Left ventricle myocardium inferior (tissue), 1 donor: Measurements from ENCODE around the gene PTPRG. TPM values are rescaled to one million over a fixed set of nuclear protein-coding genes. Genes with fewer than 3 reads are reported as not detected.

Experiments used
- DNase-seq: peaks from one replicate; pipeline ENCODE4 v3.0.0-alpha.2; 2020
- H3K27ac ChIP-seq: fragments of 200-600 bp; replicated peaks from 2 replicates; pipeline ENCODE4 v1.8.0; 2021
- H3K27me3 ChIP-seq: fragments of 200-600 bp; 2 replicates; pipeline ENCODE4 v1.8.0; 2021; ENCODE audit warnings: low read depth
- H3K36me3 ChIP-seq: fragments of 200-600 bp; 2 replicates; pipeline ENCODE4 v1.8.0; 2021
- H3K4me1 ChIP-seq: fragments of 200-600 bp; 2 replicates; pipeline ENCODE4 v1.8.0; 2021
- H3K4me3 ChIP-seq: fragments of 200-600 bp; 2 replicates; pipeline ENCODE4 v1.8.0; 2021; ENCODE audit warnings: mild to moderate bottlenecking, moderate library complexity
- H3K9me3 ChIP-seq: fragments of 200-600 bp; replicated peaks from 2 replicates; pipeline ENCODE4 v1.8.0; 2021
- intact Hi-C: fragments of 100-400 bp; cut with micrococcal nuclease; formaldehyde crosslinking; loops from one replicate; pipeline ENCODE4 v1.11.0; 2022
- total RNA-seq: library from RNA; stranded (reverse); fragmentation: NEBNext Ultra II Directional; extraction: Animal tissue kit (Norgen Biotek cat#: 25700); gene quantifications from one replicate; pipeline ENCODE4 v1.2.1, GENCODE V29; 2021
- TF ChIP-seq, protein P1 (sequence below): fragments of 200-600 bp; IDR thresholded peaks from 2 replicates; pipeline ENCODE4 v1.8.0; 2021; ENCODE audit warnings: antibody characterized with exemption, mild to moderate bottlenecking, borderline replicate concordance
- donor health status: DM: no; HTN: yes; CAD: no; lungs with severe emphysema.

Gene PTPRG
- total RNA-seq, 1 donor from 2014 or later = 29.6 TPM

- DNase-seq = no peak
- Histone ChIP-seq H3K4me3 (no peak overlapping the region), H3K9me3 (peaks cover 3% of the 10 kb centered on the region), H3K27me3 (no peaks in the 10 kb centered on the region), H3K36me3 (no peaks in the 10 kb centered on the region), H3K4me1 (peaks cover 67% of the 10 kb centered on the region), H3K27ac (no peak overlapping the region)
- intact Hi-C loops = no loop called here
- TF ChIP-seq, protein P1, sequence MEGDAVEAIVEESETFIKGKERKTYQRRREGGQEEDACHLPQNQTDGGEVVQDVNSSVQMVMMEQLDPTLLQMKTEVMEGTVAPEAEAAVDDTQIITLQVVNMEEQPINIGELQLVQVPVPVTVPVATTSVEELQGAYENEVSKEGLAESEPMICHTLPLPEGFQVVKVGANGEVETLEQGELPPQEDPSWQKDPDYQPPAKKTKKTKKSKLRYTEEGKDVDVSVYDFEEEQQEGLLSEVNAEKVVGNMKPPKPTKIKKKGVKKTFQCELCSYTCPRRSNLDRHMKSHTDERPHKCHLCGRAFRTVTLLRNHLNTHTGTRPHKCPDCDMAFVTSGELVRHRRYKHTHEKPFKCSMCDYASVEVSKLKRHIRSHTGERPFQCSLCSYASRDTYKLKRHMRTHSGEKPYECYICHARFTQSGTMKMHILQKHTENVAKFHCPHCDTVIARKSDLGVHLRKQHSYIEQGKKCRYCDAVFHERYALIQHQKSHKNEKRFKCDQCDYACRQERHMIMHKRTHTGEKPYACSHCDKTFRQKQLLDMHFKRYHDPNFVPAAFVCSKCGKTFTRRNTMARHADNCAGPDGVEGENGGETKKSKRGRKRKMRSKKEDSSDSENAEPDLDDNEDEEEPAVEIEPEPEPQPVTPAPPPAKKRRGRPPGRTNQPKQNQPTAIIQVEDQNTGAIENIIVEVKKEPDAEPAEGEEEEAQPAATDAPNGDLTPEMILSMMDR = no peak
These were observed 303.5 kb downstream of the PTPRG start for GRCh38 chr3:61864886-61865285.

- no peak overlapping the region for H3K27ac ChIP-seq
- H3K36me3 ChIP-seq = no peaks in the 10 kb centered on the region
- intact Hi-C loops = no loop called here
- no peaks in the 10 kb centered on the region for H3K27me3 ChIP-seq
- no peak for DNase-seq
- no peaks in the 10 kb centered on the region for H3K9me3 ChIP-seq
- H3K4me3 ChIP-seq = no peak overlapping the region
- H3K4me1 ChIP-seq = peaks cover 66% of the 10 kb centered on the region
- TF ChIP-seq, protein P1 = no peak
These were observed 304.2 kb downstream of the PTPRG start for GRCh38 chr3:61865466-61866152.

GRCh38 chr3:61866153-61866542 is 304.8 kb downstream of the PTPRG start:
- DNase-seq = no peak
- no peak overlapping the region for H3K4me3 ChIP-seq
- H3K27me3 ChIP-seq = no peaks in the 10 kb centered on the region
- no peak overlapping the region for H3K27ac ChIP-seq
- peaks cover 60% of the 10 kb centered on the region for H3K4me1 ChIP-seq
- TF ChIP-seq, protein P1 = no peak
- H3K36me3 ChIP-seq = no peaks in the 10 kb centered on the region
- intact Hi-C loops = no loop called here
- H3K9me3 ChIP-seq = no peaks in the 10 kb centered on the region

GRCh38 chr3:61866961-61867461 is 305.6 kb downstream of the PTPRG start:
- peaks cover 60% of the 10 kb centered on the region for H3K4me1 ChIP-seq
- DNase-seq = no peak
- H3K27ac ChIP-seq = no peak overlapping the region
- no peak overlapping the region for H3K4me3 ChIP-seq
- H3K9me3 ChIP-seq = no peaks in the 10 kb centered on the region
- H3K27me3 ChIP-seq = no peaks in the 10 kb centered on the region
- TF ChIP-seq, protein P1 = no peak
- intact Hi-C loops = no loop called here
- H3K36me3 ChIP-seq = no peaks in the 10 kb centered on the region

DNA sequence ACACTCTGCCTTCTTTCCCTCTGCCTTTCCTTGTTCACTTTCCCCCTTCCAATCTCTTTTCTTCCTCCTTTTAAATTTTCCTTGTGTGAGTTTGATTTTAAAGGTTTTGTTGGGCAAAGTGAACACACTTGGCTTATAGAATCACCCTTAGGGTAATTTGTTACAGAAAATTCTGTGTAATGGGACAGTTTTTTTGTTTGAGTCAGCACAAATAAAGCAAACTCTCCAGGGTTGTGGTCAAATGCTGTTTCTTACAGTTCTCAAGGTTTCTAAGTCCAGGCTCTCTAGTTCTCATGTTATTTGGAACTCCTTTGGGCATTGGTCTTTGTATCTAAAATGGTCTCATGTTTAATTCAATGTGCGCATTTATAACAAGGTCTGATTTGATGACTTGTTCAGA is 307.1 kb downstream of the PTPRG start:
- TF ChIP-seq, protein P1 = no peak
- H3K27me3 ChIP-seq = no peaks in the 10 kb centered on the region
- intact Hi-C loops = no loop called here
- H3K4me3 ChIP-seq = no peak overlapping the region
- no peak for DNase-seq
- no peaks in the 10 kb centered on the region for H3K9me3 ChIP-seq
- no peaks in the 10 kb centered on the region for H3K36me3 ChIP-seq
- no peak overlapping the region for H3K27ac ChIP-seq
- H3K4me1 ChIP-seq = peaks cover 60% of the 10 kb centered on the region
